Adrenal gland (tissue), 5 donors: Measurements from ENCODE around the gene EPHB6.

ENCODE experiments used
- CTCF ChIP-seq, 6 experiments: fragments of 450-650 bp in 4 of 6; fragments of 200-600 bp in 2 of 6; sonication (generic) in 1 of 6; IDR thresholded peaks; 1 replicate in 5 of 6; 2 replicates in 1 of 6; pipeline versions ENCODE4 v1.5.1 to v1.8.0; 2016 to 2021; ENCODE audit warnings: antibody characterized with exemption in 6 of 6, mild to moderate bottlenecking in 2 of 6, moderate library complexity in 1 of 6
- POLR2A ChIP-seq, 2 donors: fragments of 450-650 bp; IDR thresholded peaks; one replicate each; pipeline ENCODE4 v1.6.1; 2017; ENCODE audit warnings: antibody characterized with exemption in 2 of 2, mild to moderate bottlenecking in 2 of 2, moderate library complexity in 1 of 2
- donor health status: DM: no; HTN: no; CAD: no.

- TF ChIP-seq CTCF (IDR thresholded peaks at IDR 0.05) (no peak), POLR2A (IDR thresholded peaks at IDR 0.05) (no peak)
Observed at GRCh38 chr7:142875456-142875855, 20.6 kb downstream of the EPHB6 start.
